ENCODE data around the gene XPO6.

DNA sequence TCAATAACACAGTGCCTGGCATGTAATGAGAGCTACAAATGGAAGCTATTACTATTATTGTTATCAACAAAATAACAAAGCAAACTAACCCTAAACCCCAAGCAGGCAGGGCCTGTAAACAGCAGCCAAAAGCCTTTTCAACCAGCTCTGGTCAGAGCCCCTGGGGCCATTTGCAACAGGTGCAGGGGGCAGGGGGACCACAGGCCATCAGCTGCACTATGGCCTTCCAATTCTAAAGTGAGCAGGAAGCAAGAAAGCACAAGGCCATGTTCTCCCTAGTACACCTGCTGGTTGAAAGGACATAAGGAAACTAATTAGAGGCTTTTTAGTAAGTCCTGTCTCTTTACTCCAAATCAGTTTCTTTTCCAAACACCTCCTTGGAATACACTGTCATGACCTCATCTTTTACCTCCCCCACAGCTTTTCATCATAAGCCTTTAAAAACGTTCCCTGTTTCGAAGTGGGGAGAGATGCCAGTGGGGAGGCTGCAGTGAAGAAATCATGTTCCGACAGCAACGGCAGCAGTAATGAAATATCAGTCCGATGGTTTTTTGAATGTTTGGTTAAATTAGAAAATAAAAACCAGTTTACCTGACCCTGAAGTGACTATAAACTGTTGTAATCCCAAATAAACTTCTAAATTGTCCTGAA, 79.9 kb downstream of the XPO6 start:
- TF ChIP-seq, protein P1, sequence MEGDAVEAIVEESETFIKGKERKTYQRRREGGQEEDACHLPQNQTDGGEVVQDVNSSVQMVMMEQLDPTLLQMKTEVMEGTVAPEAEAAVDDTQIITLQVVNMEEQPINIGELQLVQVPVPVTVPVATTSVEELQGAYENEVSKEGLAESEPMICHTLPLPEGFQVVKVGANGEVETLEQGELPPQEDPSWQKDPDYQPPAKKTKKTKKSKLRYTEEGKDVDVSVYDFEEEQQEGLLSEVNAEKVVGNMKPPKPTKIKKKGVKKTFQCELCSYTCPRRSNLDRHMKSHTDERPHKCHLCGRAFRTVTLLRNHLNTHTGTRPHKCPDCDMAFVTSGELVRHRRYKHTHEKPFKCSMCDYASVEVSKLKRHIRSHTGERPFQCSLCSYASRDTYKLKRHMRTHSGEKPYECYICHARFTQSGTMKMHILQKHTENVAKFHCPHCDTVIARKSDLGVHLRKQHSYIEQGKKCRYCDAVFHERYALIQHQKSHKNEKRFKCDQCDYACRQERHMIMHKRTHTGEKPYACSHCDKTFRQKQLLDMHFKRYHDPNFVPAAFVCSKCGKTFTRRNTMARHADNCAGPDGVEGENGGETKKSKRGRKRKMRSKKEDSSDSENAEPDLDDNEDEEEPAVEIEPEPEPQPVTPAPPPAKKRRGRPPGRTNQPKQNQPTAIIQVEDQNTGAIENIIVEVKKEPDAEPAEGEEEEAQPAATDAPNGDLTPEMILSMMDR (conservative IDR thresholded peaks at IDR 0.05; ENCODE audit: low read length): no peak
- no peak for TF ChIP-seq EZH2phosphoT487 (IDR thresholded peaks at IDR 0.05; ENCODE audit: borderline replicate concordance)
